ENCODE data around the gene HHIPL1.

HHIPL1 gene

GRCh38 chr14:99689266-99690236 is 44.6 kb downstream of the HHIPL1 start:
- no peak for DNase-seq (ENCODE audit: low read depth in 2 of 2)

GRCh38 chr14:99690636-99691035 is 45.7 kb downstream of the HHIPL1 start:
- no peak for DNase-seq (ENCODE audit: low read depth in 2 of 2)

- DNase-seq (ENCODE audit: low read depth in 2 of 2): no peak
Observed at GRCh38 chr14:99691111-99691885, 46.4 kb downstream of the HHIPL1 start.

GRCh38 chr14:99693918-99694317 is 49.0 kb downstream of the HHIPL1 start:
- DNase-seq (ENCODE audit: low read depth in 2 of 2): no peak

GRCh38 chr14:99696929-99697328 is 52.0 kb downstream of the HHIPL1 start:
- no peak for DNase-seq (ENCODE audit: low read depth in 2 of 2)

GRCh38 chr14:99698236-99698635 is 53.3 kb downstream of the HHIPL1 start:
- no peak for DNase-seq (ENCODE audit: low read depth in 2 of 2)

GRCh38 chr14:99698642-99699041 is 53.7 kb downstream of the HHIPL1 start:
- DNase-seq (ENCODE audit: low read depth in 2 of 2): no peak

GRCh38 chr14:99699085-99699760 is 54.3 kb downstream of the HHIPL1 start:
- DNase-seq (ENCODE audit: low read depth in 2 of 2): no peak

GRCh38 chr14:99699861-99700260 is 54.9 kb downstream of the HHIPL1 start:
- DNase-seq (ENCODE audit: low read depth in 2 of 2): no peak

GRCh38 chr14:99700379-99700778 is 55.5 kb downstream of the HHIPL1 start:
- DNase-seq (ENCODE audit: low read depth in 2 of 2): no peak

- no peak for DNase-seq (ENCODE audit: low read depth in 2 of 2)
Observed at GRCh38 chr14:99701260-99701659, 56.3 kb downstream of the HHIPL1 start.

GRCh38 chr14:99702115-99702514 is 57.2 kb downstream of the HHIPL1 start:
- no peak for DNase-seq (ENCODE audit: low read depth in 2 of 2)

GRCh38 chr14:99703381-99703780 is 58.5 kb downstream of the HHIPL1 start:
- DNase-seq (ENCODE audit: low read depth in 2 of 2): no peak

GRCh38 chr14:99704037-99704436 is 59.1 kb downstream of the HHIPL1 start:
- no peak for DNase-seq (ENCODE audit: low read depth in 2 of 2)

- DNase-seq (ENCODE audit: low read depth in 2 of 2): no peak
Observed at GRCh38 chr14:99706107-99706900, 61.4 kb downstream of the HHIPL1 start.

- no peak for DNase-seq (ENCODE audit: low read depth in 2 of 2)
Observed at GRCh38 chr14:99707420-99707819, 62.5 kb downstream of the HHIPL1 start.

- DNase-seq (ENCODE audit: low read depth in 2 of 2): no peak
Observed at GRCh38 chr14:99707921-99708320, 63.0 kb downstream of the HHIPL1 start.

- DNase-seq (ENCODE audit: low read depth in 2 of 2): no peak
Observed at GRCh38 chr14:99708449-99708848, 63.5 kb downstream of the HHIPL1 start.

GRCh38 chr14:99713972-99714371 is 69.0 kb downstream of the HHIPL1 start:
- no peak for DNase-seq (ENCODE audit: low read depth in 2 of 2)

- no peak for DNase-seq (ENCODE audit: low read depth in 2 of 2)
Observed at GRCh38 chr14:99715266-99716000, 70.5 kb downstream of the HHIPL1 start.
